ENCODE data around the gene CUEDC1.
A peak's percentile ranks its signal among the peaks of the same experiment; 100 is the strongest.
"Not testable (repeated sequence)": the region's sequence is repeated elsewhere in the genome, so short reads cannot be mapped to it uniquely, and the experiment has no call there.

The CUEDC1 gene

GRCh38 chr17:57852092-57852954 lies 102.9 kb downstream of the CUEDC1 start:
- no peak for DNase-seq (ENCODE audit: extremely low spot score)
- POLR2A ChIA-PET, result no interaction called here
- TF ChIP-seq CTCF (IDR thresholded peaks at IDR 0.05; ENCODE audit: control extremely low read depth, extremely low read depth, low read depth, missing control alignments), result no peak
- CTCF ChIA-PET, result interaction anchor here (1.0 to 24.4 kb wide), 9 partner anchors 7 to 260 kb away, joined by 3 to 478 read pairs (median 7); partner anchors contain the start of gene VEZF1

- ChIA-PET CTCF (interaction anchor here (0.8 to 24.4 kb wide), 7 partner anchors 9 to 264 kb away, joined by 3 to 478 read pairs (median 7); partner anchors contain the start of gene VEZF1), POLR2A (interaction anchor here (0.7 to 1.4 kb wide), 2 partner anchors 10 to 157 kb away, joined by 3 to 4 read pairs; partner anchors contain the start of gene SRSF1)
- peak; percentile 96 for DNase-seq (ENCODE audit: extremely low spot score)
- TF ChIP-seq CTCF (IDR thresholded peaks at IDR 0.05; ENCODE audit: control extremely low read depth, extremely low read depth, low read depth, missing control alignments), result no peak
Measured at GRCh38 chr17:57849874-57850754, 105.1 kb downstream of the CUEDC1 start, which contains the start of gene MRPS23. TSS of gene MRPS23 (minus strand) at chr17:57850044. CDS start at chr17:57850010, 34 bp downstream.

- no peak for DNase-seq (ENCODE audit: extremely low spot score)
- ChIA-PET POLR2A (interaction anchor here (1.4 kb wide), 1 partner anchor 158 kb away, joined by 4 read pairs; the partner anchor contains the start of gene SRSF1), CTCF (interaction anchor here (1.0 to 24.4 kb wide), 6 partner anchors 9 to 147 kb away, joined by 3 to 478 read pairs (median 18); partner anchors contain the start of gene VEZF1)
- TF ChIP-seq CTCF (IDR thresholded peaks at IDR 0.05; ENCODE audit: control extremely low read depth, extremely low read depth, low read depth, missing control alignments), result no peak
Measured at GRCh38 chr17:57849163-57849873, 105.9 kb downstream of the CUEDC1 start.

GRCh38 chr17:57846056-57846945 lies 108.9 kb downstream of the CUEDC1 start:
- CTCF ChIA-PET, result interaction anchor here (1.1 to 8.6 kb wide), 4 partner anchors 11 to 13 kb away, joined by 3 to 74 read pairs (median 16); no protein-coding TSS in a partner anchor
- DNase-seq (ENCODE audit: extremely low spot score); POLR2A ChIA-PET: not testable (repeated sequence)

GRCh38 chr17:57842280-57842679 lies 112.9 kb downstream of the CUEDC1 start:
- TF ChIP-seq CTCF (IDR thresholded peaks at IDR 0.05; ENCODE audit: control extremely low read depth, extremely low read depth, low read depth, missing control alignments), result no peak
- ChIA-PET POLR2A (no interaction called here), CTCF (interaction anchor here (1.2 to 2.4 kb wide), 3 partner anchors 9 to 95 kb away, joined by 3 to 9 read pairs (median 3); no protein-coding TSS in a partner anchor)
- DNase-seq (ENCODE audit: extremely low spot score), result no peak

GRCh38 chr17:57839571-57839923 lies 115.7 kb downstream of the CUEDC1 start:
- CTCF ChIA-PET, result interaction anchor here (0.9 to 2.1 kb wide), 6 partner anchors 8 to 596 kb away, joined by 3 to 7 read pairs (median 4); partner anchors contain the start of gene MRPS23
- no peak for TF ChIP-seq CTCF (IDR thresholded peaks at IDR 0.05; ENCODE audit: control extremely low read depth, extremely low read depth, low read depth, missing control alignments)
- POLR2A ChIA-PET, result interaction anchor here (0.6 kb wide), 1 partner anchor 10 kb away, joined by 3 read pairs; the partner anchor contains the start of gene MRPS23
- no peak for DNase-seq (ENCODE audit: extremely low spot score)
